Omental fat pad (tissue), 4 donors: ENCODE results near the gene KRTAP10-4. TPM values are rescaled to one million over a fixed set of nuclear protein-coding genes. Genes with fewer than 3 reads are reported as not detected.
"Not testable (repeated sequence)": the region's sequence is repeated elsewhere in the genome, so short reads cannot be mapped to it uniquely, and the experiment has no call there.

Experiments
- ATAC-seq: fragments of 150-250 bp; one replicate; pipeline ENCODE4 v1.9.1; 2016; ENCODE audit warnings: mild to moderate bottlenecking, moderate library complexity; ENCODE audit not compliant: low FRiP score
- DNase-seq: peaks from one replicate; pipeline ENCODE4 v3.0.0-alpha.2; 2019; ENCODE audit warnings: low spot score
- total RNA-seq, 4 donors: library from RNA; depleted of rRNA; stranded (reverse); fragments of >200 nt; gene quantifications; one replicate each; pipeline ENCODE4 v1.1.0, GENCODE V29; 2016
- TF ChIP-seq, protein P1 (sequence below), 3 donors: fragments of 450-650 bp; IDR thresholded peaks; one replicate each; pipeline ENCODE4 v1.5.1; 2016 to 2017; ENCODE audit warnings: antibody characterized with exemption in 3 of 3, mild to moderate bottlenecking in 3 of 3, moderate library complexity in 2 of 3

Gene KRTAP10-4
- total RNA-seq, 4 donors from 2014 or later = not detected

DNA sequence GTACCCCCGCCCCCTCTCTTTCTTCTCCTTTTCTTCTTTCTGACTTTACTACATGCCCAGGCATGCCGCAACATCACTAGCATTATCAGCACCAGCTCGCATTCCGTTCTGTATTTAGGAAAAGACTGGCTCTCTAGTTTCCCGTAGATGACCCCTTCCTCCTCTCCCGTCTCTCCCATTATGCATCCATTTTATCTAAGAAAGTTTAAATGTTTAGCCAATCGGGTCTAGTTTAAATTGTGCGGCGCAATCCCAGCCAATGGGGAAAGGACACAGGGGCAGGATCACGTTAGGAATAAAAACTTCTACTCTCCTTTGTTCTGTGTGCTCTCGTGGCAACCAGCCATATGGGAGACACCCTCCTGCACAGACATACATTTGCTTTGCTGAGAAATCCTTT lies 24.5 kb downstream of the KRTAP10-4 start:
- DNase-seq = no peak
- ATAC-seq = no peak
- TF ChIP-seq, protein P1, sequence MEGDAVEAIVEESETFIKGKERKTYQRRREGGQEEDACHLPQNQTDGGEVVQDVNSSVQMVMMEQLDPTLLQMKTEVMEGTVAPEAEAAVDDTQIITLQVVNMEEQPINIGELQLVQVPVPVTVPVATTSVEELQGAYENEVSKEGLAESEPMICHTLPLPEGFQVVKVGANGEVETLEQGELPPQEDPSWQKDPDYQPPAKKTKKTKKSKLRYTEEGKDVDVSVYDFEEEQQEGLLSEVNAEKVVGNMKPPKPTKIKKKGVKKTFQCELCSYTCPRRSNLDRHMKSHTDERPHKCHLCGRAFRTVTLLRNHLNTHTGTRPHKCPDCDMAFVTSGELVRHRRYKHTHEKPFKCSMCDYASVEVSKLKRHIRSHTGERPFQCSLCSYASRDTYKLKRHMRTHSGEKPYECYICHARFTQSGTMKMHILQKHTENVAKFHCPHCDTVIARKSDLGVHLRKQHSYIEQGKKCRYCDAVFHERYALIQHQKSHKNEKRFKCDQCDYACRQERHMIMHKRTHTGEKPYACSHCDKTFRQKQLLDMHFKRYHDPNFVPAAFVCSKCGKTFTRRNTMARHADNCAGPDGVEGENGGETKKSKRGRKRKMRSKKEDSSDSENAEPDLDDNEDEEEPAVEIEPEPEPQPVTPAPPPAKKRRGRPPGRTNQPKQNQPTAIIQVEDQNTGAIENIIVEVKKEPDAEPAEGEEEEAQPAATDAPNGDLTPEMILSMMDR (IDR thresholded peaks at IDR 0.05) = no peak

DNA sequence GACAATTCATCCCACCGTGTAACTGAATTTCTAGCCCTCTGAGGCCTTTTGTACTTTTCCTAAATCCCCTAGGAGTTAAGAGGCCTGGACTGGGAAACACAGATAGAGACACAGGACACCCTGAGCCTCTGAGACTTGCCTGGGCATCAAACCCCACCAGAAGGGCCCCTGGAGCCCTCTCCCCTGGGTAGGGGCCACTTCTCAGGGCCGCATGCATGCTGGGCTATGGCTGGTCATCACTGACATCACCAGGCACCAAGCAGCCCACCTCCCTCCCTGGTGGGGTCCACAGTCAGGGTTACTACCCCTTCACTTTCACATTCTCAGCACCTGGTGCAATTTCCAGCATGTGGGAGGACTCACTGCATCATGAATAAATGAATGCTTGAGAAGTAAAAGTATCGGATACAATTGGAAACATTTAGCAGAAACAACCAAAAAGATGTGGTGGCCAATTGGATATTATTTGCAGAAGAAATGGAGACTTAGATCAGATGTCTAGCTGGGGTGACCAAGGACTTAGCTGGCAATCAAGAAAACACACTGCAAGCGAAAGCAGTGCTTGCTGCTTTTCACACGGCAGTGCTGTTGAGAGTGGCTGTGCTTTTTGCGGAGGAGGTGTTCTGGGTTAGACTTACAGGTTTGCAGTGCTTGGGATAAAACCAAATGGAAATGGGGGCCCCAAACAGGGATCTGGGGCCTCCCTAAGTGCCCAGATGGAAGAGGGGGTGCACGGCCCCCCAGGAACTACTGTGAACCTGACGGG lies 25.9 kb downstream of the KRTAP10-4 start:
- no peak for ATAC-seq
- TF ChIP-seq, protein P1 (IDR thresholded peaks at IDR 0.05) = no peak
- DNase-seq = no peak

DNA sequence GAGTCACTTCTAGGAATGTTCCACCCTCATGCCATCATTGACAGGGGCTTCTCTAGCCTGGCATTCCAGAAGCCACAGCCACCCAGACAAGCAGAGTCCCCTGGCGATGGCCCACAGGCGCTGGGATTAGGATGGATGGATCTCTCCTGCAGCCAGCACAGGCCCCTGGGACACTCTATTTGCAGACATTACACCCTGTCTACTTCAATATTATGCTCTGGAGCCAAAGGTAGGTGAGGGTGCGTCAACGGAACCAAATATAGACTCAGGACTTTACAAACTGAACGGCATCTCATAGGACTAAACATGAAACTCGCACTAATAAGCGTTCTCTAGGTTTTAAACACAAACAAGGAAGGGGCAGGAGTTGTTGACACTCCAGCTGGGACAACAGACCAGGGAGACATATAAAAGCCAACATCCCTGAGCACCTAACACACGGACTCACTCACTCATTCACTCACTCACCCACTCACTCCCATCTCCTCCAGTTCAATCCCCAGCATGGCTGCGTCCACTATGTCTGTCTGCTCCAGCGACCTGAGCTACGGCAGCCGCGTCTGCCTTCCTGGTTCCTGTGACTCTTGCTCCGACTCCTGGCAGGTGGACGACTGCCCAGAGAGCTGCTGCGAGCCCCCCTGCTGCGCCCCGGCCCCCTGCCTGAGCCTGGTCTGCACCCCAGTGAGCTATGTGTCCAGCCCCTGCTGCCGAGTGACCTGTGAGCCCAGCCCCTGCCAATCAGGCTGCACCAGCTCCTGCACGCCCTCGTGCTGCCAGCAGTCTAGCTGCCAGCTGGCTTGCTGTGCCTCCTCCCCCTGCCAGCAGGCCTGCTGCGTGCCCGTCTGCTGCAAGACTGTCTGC lies 26.8 kb downstream of the KRTAP10-4 start, which contains the start of gene KRTAP10-7:
TSS of gene KRTAP10-7 (plus strand) at position 480 of the 861 bp plus-strand sequence. CDS start at position 505, 25 bp downstream.
- ATAC-seq, DNase-seq: not testable (repeated sequence)

DNA sequence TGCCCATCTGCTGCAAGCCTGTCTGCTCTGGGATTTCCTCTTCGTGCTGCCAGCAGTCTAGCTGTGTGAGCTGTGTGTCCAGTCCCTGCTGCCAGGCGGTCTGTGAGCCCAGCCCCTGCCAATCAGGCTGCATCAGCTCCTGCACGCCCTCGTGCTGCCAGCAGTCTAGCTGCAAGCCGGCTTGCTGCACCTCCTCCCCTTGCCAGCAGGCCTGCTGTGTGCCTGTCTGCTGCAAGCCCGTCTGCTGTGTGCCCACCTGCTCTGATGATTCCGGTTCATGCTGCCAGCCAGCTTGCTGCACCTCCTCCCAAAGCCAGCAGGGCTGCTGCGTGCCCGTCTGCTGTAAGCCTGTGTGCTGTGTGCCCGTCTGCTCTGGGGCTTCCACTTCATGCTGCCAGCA lies 27.6 kb downstream of the KRTAP10-4 start:
- ATAC-seq = not testable (repeated sequence)

DNA sequence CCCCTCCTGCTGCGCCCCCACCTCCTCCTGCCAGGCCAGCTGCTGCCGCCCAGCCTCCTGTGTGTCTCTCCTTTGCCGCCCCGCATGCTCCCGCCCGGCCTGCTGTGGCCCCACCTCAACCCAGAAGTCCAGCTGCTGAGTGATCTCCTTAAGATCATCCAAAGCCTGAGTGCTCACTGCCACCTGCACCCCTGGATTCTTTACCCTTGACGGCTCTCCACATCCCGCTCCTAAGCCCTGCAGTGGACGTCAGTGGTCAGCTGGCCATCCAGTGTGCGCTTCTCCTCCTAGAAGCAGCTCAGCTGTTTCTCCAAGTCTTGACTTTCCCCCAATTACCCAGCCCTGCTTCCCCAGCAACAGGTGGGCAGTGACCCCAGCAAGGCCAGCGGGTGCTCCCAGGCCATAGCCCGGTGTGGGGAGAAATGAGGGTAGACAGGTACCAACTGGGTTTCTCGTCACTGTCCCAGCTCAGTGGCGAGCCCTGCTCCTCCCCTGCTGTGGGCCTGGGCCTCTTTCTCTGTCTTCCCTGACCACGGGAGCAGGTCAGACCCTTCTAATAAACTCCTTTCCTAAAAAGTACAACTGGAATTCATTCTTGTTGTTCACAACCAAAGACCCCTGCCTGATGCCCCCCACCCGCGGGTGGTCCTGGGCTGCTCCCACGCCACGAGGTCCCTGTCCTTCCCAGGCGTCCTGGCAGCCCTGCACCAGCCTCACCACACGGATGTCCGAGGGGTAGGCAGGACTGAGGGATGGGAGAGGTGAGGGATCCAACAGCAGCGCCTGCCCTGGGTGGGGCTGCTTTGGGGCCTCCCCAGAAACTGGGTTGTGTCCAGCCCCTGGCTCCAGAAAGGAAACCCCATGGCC lies 28.3 kb downstream of the KRTAP10-4 start:
- TF ChIP-seq, protein P1 (IDR thresholded peaks at IDR 0.05) = no peak
- ATAC-seq = no peak
- no peak for DNase-seq

More for the DNA sequence above, 27.6 kb downstream of the KRTAP10-4 start:
- DNase-seq = not testable (repeated sequence)

DNA sequence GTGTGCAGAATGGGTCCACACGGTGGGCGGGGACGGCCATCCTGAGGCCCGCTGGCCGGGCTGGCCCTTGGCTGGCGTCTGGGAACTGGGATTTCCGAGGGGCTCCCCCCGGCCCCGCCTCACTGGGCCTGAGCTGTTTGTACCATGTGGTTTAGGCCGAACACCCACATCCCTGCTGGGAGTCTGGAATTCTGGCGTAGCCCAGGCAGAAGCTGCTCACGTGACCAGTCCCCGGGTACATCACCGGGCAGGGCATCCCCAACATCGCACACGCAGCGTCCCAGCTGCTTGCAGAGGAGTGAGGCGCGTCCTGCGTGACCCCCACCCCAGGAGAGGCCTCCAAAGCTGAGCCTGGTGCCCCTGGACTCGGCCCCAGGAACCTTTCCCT lies 28.9 kb downstream of the KRTAP10-4 start:
- ATAC-seq (no peak), DNase-seq (no peak)
- TF ChIP-seq, protein P1 (IDR thresholded peaks at IDR 0.05) = no peak

DNA sequence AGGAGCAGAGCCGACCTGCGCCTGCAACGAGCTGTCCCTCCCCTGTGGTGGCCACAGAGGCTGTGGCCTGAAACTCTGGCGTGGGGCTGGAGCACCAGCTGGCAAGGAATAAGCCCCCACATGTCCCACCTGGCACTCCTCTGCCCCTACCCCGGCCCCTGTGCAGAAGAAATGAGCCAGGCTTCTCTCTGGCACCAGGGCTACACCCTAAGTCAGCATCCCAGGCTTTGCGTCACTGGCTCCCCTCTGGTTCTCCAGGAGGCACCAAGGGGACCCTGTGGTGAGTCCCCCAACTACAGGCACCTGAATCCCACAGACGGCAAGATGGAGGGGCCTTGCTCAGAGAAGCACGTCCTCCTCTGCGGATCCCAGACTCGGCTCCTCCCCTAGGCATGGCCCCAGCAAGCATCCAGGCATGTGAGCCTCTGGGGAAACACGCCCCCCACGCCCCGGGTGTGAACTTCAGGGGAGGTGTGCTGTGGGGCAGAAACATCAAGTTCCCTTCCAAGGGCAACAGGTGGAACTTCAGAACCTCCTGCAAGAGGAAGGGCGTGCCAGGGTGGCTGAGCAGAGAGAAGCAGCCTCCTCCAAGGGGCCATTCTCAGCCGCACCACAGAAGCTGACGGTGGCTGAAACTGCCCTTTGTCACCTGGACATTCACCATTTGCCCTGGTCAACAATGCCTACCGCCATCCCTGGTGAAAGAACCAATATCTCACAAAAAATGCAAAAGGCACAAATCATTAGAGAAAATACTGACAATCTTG lies 29.8 kb downstream of the KRTAP10-4 start:
- DNase-seq = no peak
- TF ChIP-seq, protein P1 (IDR thresholded peaks at IDR 0.05) = no peak

More for the DNA sequence above, 29.8 kb downstream of the KRTAP10-4 start:
- ATAC-seq = no peak
